ENCODE measurements around the gene DNAJB2. TPM values are rescaled to one million over a fixed set of nuclear protein-coding genes. Genes with fewer than 3 reads are reported as not detected.
"Not testable (repeated sequence)": the region's sequence is repeated elsewhere in the genome, so short reads cannot be mapped to it uniquely, and the experiment has no call there.

The DNAJB2 gene
- total and polyA plus RNA-seq, 7 donors, result 27.4 to 73.9 (median 42.1) TPM

GRCh38 chr2:219285894-219286425 is 6.8 kb downstream of the DNAJB2 start:
- Histone ChIP-seq H3K27ac (peak overlapping the region; percentile 14 to 33 (median 26)), H3K27me3 (no peaks in the 10 kb centered on the region), H3K4me3 (no peak overlapping the region), H3K36me3 (peaks cover 28 to 50% (median 42%) of the 10 kb centered on the region in 4 donors), H3K4me1 (peaks cover 0 to 26% (median 19%) of the 10 kb centered on the region in 4 donors), H3K9me3 (no peaks in the 10 kb centered on the region)
- WGBS, 2 donors, result 87 to 92% methylated on average over 17 of the region's 17 CpGs
- TF ChIP-seq POLR2A (IDR thresholded peaks at IDR 0.05), result no peak
- TF ChIP-seq EP300 (IDR thresholded peaks at IDR 0.05), result no peak
- DNase-seq, result peak; percentile 67
- intact Hi-C loops (cut with DNase I), result no loop called here

- DNase-seq, result peak; percentile 61
- H3K36me3 ChIP-seq, result peaks cover 28 to 44% (median 38%) of the 10 kb centered on the region in 4 donors
- 84 to 87% methylated on average over 12 of the region's 12 CpGs for WGBS, 2 donors
- H3K4me1 ChIP-seq, result peaks cover 0 to 20% (median 14%) of the 10 kb centered on the region in 4 donors
- intact Hi-C loops (cut with DNase I), result no loop called here
- no peaks in the 10 kb centered on the region for H3K9me3 ChIP-seq
- TF ChIP-seq POLR2A (IDR thresholded peaks at IDR 0.05) (no peak), EP300 (IDR thresholded peaks at IDR 0.05) (no peak), POLR2AphosphoS5 (IDR thresholded peaks at IDR 0.05) (no peak)
- TF ChIP-seq, protein P1, sequence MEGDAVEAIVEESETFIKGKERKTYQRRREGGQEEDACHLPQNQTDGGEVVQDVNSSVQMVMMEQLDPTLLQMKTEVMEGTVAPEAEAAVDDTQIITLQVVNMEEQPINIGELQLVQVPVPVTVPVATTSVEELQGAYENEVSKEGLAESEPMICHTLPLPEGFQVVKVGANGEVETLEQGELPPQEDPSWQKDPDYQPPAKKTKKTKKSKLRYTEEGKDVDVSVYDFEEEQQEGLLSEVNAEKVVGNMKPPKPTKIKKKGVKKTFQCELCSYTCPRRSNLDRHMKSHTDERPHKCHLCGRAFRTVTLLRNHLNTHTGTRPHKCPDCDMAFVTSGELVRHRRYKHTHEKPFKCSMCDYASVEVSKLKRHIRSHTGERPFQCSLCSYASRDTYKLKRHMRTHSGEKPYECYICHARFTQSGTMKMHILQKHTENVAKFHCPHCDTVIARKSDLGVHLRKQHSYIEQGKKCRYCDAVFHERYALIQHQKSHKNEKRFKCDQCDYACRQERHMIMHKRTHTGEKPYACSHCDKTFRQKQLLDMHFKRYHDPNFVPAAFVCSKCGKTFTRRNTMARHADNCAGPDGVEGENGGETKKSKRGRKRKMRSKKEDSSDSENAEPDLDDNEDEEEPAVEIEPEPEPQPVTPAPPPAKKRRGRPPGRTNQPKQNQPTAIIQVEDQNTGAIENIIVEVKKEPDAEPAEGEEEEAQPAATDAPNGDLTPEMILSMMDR (IDR thresholded peaks at IDR 0.05), result no peak
- no peak overlapping the region for H3K4me3 ChIP-seq
- H3K27ac ChIP-seq, result peak overlapping the region in 3 of 4 donors; percentile 19 to 40 (median 32)
- no peaks in the 10 kb centered on the region for H3K27me3 ChIP-seq
Measured at GRCh38 chr2:219286436-219287115, 7.4 kb downstream of the DNAJB2 start.

DNA sequence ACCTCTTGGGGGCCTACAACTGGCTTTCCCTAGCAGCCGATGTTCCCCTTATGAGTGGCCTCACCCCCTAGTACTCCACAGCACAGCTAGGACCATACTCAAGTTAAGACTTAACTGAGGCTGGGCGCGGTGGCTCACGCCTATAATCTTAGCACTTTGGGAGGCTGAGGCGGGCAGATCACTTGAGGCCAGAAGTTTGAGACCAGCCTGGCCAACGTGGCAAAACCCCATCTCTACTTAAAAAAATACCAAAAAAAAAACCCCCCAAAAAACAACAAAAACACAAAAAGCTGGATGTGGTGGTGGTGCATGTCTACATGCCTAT is 7.9 kb downstream of the DNAJB2 start:
- H3K9me3 ChIP-seq; H3K27me3 ChIP-seq; H3K4me3 ChIP-seq; intact Hi-C loops (cut with DNase I); DNase-seq: not testable (repeated sequence)
- Histone ChIP-seq H3K27ac (peak overlapping the region in 3 of 4 donors; percentile 19 to 40 (median 32)), H3K36me3 (peaks cover 25 to 39% (median 33%) of the 10 kb centered on the region in 4 donors), H3K4me1 (peaks cover 0 to 15% (median 12%) of the 10 kb centered on the region in 4 donors)
- 86 to 90% methylated on average over 6 of the region's 6 CpGs for WGBS, 2 donors

DNA sequence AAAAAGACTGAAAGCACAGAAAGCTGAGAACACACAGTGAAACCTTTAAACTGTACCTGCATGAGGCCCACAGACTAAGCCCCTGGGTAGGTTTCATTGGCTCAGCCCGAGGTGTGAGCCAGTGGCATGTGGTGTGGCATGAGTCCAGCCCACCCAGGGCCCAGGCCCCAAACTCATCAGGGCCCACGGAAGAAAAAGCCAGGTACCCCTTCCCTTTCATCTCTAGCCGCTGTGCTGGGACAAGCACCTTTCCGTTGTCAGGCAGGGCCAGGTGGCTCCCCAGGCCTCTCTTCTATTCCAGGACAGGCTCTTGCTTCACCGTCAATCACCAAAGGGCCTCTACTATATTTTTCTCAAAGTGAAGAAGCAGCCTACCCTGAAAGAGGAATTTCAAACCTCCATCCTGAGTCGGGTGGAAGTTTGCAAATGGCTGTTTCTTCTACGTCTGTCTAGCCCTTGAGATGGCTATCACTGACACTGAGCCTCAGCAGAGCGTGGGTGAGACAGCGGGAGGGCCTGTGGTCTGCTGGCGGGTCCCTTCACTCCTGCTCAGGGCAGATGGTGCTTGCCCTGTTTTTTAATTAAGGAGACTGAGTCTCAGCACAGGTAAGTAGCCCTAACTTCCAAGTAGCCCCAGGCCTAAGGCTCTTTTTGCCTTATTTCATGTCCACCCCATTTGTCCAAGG is 8.6 kb downstream of the DNAJB2 start:
- TF ChIP-seq, protein P1 (IDR thresholded peaks at IDR 0.05), result no peak
- no peak for TF ChIP-seq POLR2A (IDR thresholded peaks at IDR 0.05)
- no peak for TF ChIP-seq EP300 (IDR thresholded peaks at IDR 0.05)
- no peak for TF ChIP-seq POLR2AphosphoS5 (IDR thresholded peaks at IDR 0.05)
- no peak overlapping the region for H3K4me3 ChIP-seq
- H3K27me3 ChIP-seq, result no peaks in the 10 kb centered on the region
- no peaks in the 10 kb centered on the region for H3K9me3 ChIP-seq
- H3K27ac ChIP-seq, result peak overlapping the region in 1 of 4 donors; percentile 82
- intact Hi-C loops (cut with DNase I), result no loop called here
- WGBS, 2 donors, result 89 to 90% methylated on average over 10 of the region's 10 CpGs
- peaks cover 0 to 15% (median 12%) of the 10 kb centered on the region in 4 donors for H3K4me1 ChIP-seq
- DNase-seq, result peak; percentile 51
- H3K36me3 ChIP-seq, result peaks cover 24 to 33% (median 29%) of the 10 kb centered on the region in 4 donors

DNA sequence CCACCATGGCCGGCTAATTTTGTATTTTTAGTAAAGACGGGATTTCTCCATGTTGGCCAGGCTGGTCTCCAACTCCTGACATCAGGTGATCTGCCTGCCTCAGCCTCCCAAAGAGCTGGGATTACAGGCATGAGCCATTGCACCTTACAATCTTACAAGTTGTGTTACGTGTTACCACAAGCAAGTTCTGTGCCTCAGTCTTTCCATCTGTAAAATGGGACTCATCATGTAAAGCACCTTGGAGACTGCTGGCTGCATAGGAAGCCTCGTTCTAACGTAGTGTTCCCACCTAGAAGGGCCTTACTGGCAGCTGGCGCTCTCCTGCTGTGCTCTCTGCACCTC is 10.0 kb downstream of the DNAJB2 start:
- intact Hi-C loops (cut with DNase I), result no loop called here
- TF ChIP-seq EP300 (IDR thresholded peaks at IDR 0.05) (no peak), POLR2AphosphoS5 (IDR thresholded peaks at IDR 0.05) (no peak), POLR2A (IDR thresholded peaks at IDR 0.05) (no peak)
- TF ChIP-seq, protein P1 (IDR thresholded peaks at IDR 0.05), result no peak
- Histone ChIP-seq H3K27me3 (no peaks in the 10 kb centered on the region), H3K4me1 (peaks cover 0 to 19% (median 16%) of the 10 kb centered on the region in 4 donors), H3K36me3 (peaks cover 13 to 19% (median 18%) of the 10 kb centered on the region in 4 donors), H3K4me3 (no peak overlapping the region), H3K9me3 (no peaks in the 10 kb centered on the region), H3K27ac (peak overlapping the region; percentile 73 to 82 (median 74))
- 79% methylated on average over 6 of the region's 6 CpGs for WGBS, 2 donors
- peak; percentile 4 for DNase-seq

All from sigmoid colon (tissue), 7 donors.